ENCODE data around the gene LONRF2. TPM values are rescaled to one million over a fixed set of nuclear protein-coding genes. Genes with fewer than 3 reads are reported as not detected.

LONRF2 gene
- polyA plus RNA-seq, 2 of the 4 experiments (the other 2 are of a cell fraction) = 4.8 to 17.9 TPM

GRCh38 chr2:100270381-100271146 lies 51.7 kb downstream of the LONRF2 start:
- WGBS (ENCODE audit: missing lambda C conversion rate) = 83% methylated on average over 9 of the region's 9 CpGs
- CTCF ChIA-PET = interaction anchor here (1.3 to 10.3 kb wide), 3 partner anchors 8 to 111 kb away, joined by 5 to 109 read pairs (median 6); no protein-coding TSS in a partner anchor
- no peak overlapping the region for H3K4me3 ChIP-seq
- ATAC-seq = no peak; a peak in 1 of 6 replicates
- H3K4me1 ChIP-seq = peaks cover 9% of the 10 kb centered on the region; the same call in 1 of the 3 replicates
- peak overlapping the region in 1 of 2 experiments; percentile 24; a peak in 1 of 6 replicates for H3K27ac ChIP-seq
- TF ChIP-seq KDM1A (IDR thresholded peaks at IDR 0.05; ENCODE audit: low read depth) (no peak), CBX8 (IDR thresholded peaks at IDR 0.05) (no peak), RCOR1 (IDR thresholded peaks at IDR 0.05; ENCODE audit: low read depth, low read length) (no peak), MAFK (IDR thresholded peaks at IDR 0.05; ENCODE audit: partially characterized antibody) (no peak), ELK1 (IDR thresholded peaks at IDR 0.05; ENCODE audit: low read depth, low read length) (no peak), ZC3H11A (IDR thresholded peaks at IDR 0.05) (no peak), NPAS2 (CRISPR knock-in tag; IDR thresholded peaks at IDR 0.05; ENCODE audit: borderline replicate concordance) (no peak), NR3C1 (IDR thresholded peaks at IDR 0.05) (no peak), HOXA7 (CRISPR knock-in tag; IDR thresholded peaks at IDR 0.05) (no peak), EHMT2 (IDR thresholded peaks at IDR 0.05; ENCODE audit: low read depth) (no peak), HEYL (CRISPR knock-in tag; IDR thresholded peaks at IDR 0.05) (no peak), REST (IDR thresholded peaks at IDR 0.05) (no peak), E2F6 (IDR thresholded peaks at IDR 0.05; ENCODE audit: borderline replicate concordance, low read depth) (no peak), POLR2AphosphoS2 (conservative IDR thresholded peaks at IDR 0.05; ENCODE audit: low read length) (no peak), ZSCAN20 (CRISPR knock-in tag; IDR thresholded peaks at IDR 0.05) (no peak), HOXB13 (CRISPR knock-in tag; IDR thresholded peaks at IDR 0.05; ENCODE audit: low read depth) (no peak), BCL3 (IDR thresholded peaks at IDR 0.05) (no peak)
- DNase-seq (ENCODE audit: low read depth in 1 of 2, low spot score in 1 of 2) = no peak
- POLR2A ChIA-PET = no interaction called here
- FAIRE-seq = no peak
- no peak overlapping the region for H3K4me2 ChIP-seq
- H3K9me3 ChIP-seq = no peaks in the 10 kb centered on the region

- DNase-seq (ENCODE audit: low read depth in 1 of 2, low spot score in 1 of 2) = no peak
- no peak for ATAC-seq
- Histone ChIP-seq H3K4me3 (no peak overlapping the region), H3K9me3 (no peaks in the 10 kb centered on the region), H3K27ac (peak overlapping the region in 1 of 2 experiments; percentile 24; a peak in 1 of 6 replicates), H3K4me1 (peaks cover 9% of the 10 kb centered on the region; the same call in 1 of the 3 replicates), H3K4me2 (no peak overlapping the region)
- WGBS (ENCODE audit: missing lambda C conversion rate) = 67% methylated on average over 5 of the region's 5 CpGs
- FAIRE-seq = no peak
- no peak for TF ChIP-seq TP53 (CRISPR knock-in tag; IDR thresholded peaks at IDR 0.05)
- no peak for TF ChIP-seq NPAS2 (CRISPR knock-in tag; IDR thresholded peaks at IDR 0.05; ENCODE audit: borderline replicate concordance)
- POLR2A ChIA-PET = no interaction called here
- CTCF ChIA-PET = interaction anchor here (0.9 to 1.6 kb wide), 2 partner anchors 22 to 111 kb away, joined by 3 to 6 read pairs; no protein-coding TSS in a partner anchor
These were observed 52.4 kb downstream of the LONRF2 start for GRCh38 chr2:100269889-100270288.
